AG04449 (cell line): ENCODE results near the gene RNF13.

ENCODE experiments used
- CTCF ChIA-PET: fragments of 350-600 bp; formaldehyde crosslinking; extraction: SDS; loops from one replicate; lab custom pipeline; 2021; ENCODE audit warnings: antibody characterized with exemption; lab: Yijun Ruan, JAX
- POLR2A ChIA-PET: fragments of 400-600, 350-600 bp; formaldehyde crosslinking; extraction: SDS; loops from one replicate; lab custom pipeline; 2020; ENCODE audit warnings: antibody characterized with exemption, inconsistent platforms; lab: Yijun Ruan, JAX
- DNase-seq: peaks from one replicate; pipeline ENCODE4 v3.0.0-alpha.2; 2010; ENCODE audit warnings: low read depth, low spot score
- H3K4me3 ChIP-seq: 2 replicates; pipeline ENCODE4 v1.5.1; 2011; ENCODE audit warnings: low read depth, mild to moderate bottlenecking, control low read depth, low read length
- CTCF ChIP-seq: IDR thresholded peaks from one replicate; pipeline ENCODE4 v1.5.1; 2011; ENCODE audit warnings: mild to moderate bottlenecking, moderate library complexity, low read length, control low read depth, inconsistent platforms; ENCODE audit not compliant: insufficient read depth; ENCODE audit errors: missing control alignments

The RNF13 gene

DNA sequence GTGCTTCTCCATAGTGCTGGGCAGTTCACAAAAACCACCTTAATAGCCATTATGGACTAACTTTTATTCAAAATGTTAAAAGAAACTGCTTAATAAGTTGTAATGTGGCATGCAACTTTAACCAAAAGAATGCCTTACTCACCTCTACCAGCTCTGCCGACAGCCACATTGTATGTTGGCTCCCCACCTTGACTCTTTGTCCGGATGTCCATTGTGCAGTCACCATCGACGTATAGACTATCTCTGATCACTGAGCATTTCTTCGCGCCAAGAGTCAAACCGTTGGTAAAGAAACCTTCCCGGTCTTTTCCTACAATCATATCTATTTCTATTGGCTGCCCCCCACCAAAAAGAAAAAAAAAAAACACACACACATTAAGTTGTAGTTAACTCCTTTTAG, 155.2 kb downstream of the RNF13 start:
- DNase-seq: no peak
- POLR2A ChIA-PET: no interaction called here
- CTCF ChIA-PET: interaction anchor here (1.0 to 12.3 kb wide), 16 partner anchors 13 to 528 kb away, joined by 3 to 155 read pairs (median 9); no protein-coding TSS in a partner anchor
- peak overlapping the region; percentile 83 for H3K4me3 ChIP-seq
- no peak for TF ChIP-seq CTCF

- peak; percentile 14 for TF ChIP-seq CTCF
- ChIA-PET CTCF (interaction anchor here (0.6 to 12.3 kb wide), 17 partner anchors 11 to 526 kb away, joined by 3 to 155 read pairs (median 5); no protein-coding TSS in a partner anchor), POLR2A (interaction anchor here (0.9 to 2.3 kb wide), 3 partner anchors 178 to 577 kb away, joined by 3 to 9 read pairs (median 6); partner anchors contain the start of genes EIF2A and SERP1)
- DNase-seq: peak; percentile 59
- peak overlapping the region; percentile 83 for H3K4me3 ChIP-seq
Observed at GRCh38 chr3:149969110-149969939, 156.3 kb downstream of the RNF13 start.

DNA sequence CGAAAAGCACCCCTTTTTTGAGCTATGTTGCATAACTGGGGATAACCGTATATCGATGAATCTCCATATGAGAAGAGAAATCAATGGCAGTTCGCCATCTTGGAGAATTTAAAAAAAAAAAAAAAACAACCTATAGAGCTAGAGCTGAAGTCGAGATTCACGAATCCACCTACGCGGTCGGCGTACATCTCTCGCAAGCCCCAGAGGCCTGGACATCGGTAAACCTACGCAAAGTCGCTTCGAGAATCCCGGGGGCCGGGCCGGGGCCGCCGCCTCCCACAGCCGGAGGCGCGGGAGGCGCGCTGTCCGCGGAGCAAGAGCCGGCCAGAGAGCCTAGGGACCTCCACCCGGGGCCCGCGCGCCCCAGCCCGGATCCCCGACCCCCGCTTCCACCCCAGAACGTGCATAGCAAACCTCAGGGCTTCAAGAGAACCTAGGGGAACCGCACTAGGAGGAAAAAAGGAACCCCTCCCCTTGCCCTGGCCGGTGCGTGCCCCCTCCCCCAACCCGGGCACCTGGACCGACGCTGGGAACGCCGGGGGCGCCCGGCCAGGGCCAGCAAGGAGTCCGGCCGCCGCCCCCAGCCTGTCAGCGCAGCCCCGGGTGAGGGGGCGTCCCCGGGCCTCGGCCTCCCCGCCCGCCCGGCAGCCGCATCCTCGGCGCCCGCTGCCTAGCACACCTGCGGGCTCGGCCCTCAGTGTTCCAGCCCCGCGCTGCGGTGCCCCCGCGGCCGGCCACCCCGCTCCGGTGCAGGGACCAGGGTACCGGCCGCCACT, 157.1 kb downstream of the RNF13 start:
- DNase-seq: no peak
- ChIA-PET CTCF (interaction anchor here (0.6 to 12.3 kb wide), 11 partner anchors 11 to 254 kb away, joined by 3 to 155 read pairs (median 4); no protein-coding TSS in a partner anchor), POLR2A (interaction anchor here (0.6 to 2.3 kb wide), 10 partner anchors 105 to 576 kb away, joined by 3 to 9 read pairs (median 4); partner anchors contain the start of genes EIF2A and SERP1)
- no peak for TF ChIP-seq CTCF
- peak overlapping the region; percentile 83 for H3K4me3 ChIP-seq

DNA sequence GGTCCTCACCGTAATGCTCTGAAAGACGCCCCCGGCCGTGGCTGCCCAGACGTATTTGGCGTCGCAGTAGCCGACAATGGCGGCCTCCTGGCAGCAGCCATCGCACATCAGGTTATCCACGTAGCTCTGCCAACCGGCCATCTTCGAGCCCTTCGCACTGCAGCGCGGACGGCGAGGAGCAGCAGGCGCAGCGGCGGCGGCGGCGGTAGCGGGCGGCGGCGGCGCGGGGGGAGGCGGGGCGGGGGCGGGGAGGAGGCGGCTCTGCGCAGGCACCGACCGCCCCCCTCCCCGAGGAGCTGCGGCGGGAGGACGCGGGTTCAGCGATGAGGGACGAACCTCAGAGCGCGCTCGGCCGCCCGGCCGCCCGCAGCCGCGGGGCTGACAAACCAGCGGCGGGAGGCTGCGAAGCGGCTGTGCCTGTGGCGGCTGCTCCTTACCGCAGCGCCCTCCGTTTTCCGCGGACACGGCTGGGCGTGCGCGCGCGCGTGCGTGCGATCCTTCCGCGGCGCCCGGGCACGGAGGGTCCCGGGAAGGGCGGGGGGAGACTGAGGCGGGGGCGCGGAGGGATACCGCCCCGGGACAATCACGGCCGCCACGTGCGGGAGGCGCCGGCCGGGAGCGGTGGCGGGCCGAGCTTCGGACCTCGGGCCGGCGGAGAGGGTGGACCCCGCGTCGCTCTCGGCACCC, 157.8 kb downstream of the RNF13 start, which contains the start of gene PFN2:
PFN2 (minus strand) TSS at position 180 of the 687 bp plus-strand sequence; CDS start at position 141, 39 bp downstream.
- no peak for DNase-seq
- no peak for TF ChIP-seq CTCF
- ChIA-PET CTCF (interaction anchor here (1.4 to 12.3 kb wide), 3 partner anchors 34 to 246 kb away, joined by 5 to 155 read pairs (median 5); no protein-coding TSS in a partner anchor), POLR2A (interaction anchor here (0.7 to 2.3 kb wide), 8 partner anchors 104 to 277 kb away, joined by 3 to 9 read pairs (median 4); no protein-coding TSS in a partner anchor)
- peak within 1 kb of the TSS; percentile 83 for H3K4me3 ChIP-seq

- no peak for DNase-seq
- CTCF ChIA-PET: interaction anchor here (0.7 to 12.3 kb wide), 4 partner anchors 34 to 245 kb away, joined by 3 to 155 read pairs (median 5); no protein-coding TSS in a partner anchor
- no peak for TF ChIP-seq CTCF
- H3K4me3 ChIP-seq: peak overlapping the region; percentile 83
- POLR2A ChIA-PET: interaction anchor here (0.6 to 2.3 kb wide), 8 partner anchors 136 to 540 kb away, joined by 3 to 9 read pairs (median 4); no protein-coding TSS in a partner anchor
Observed at GRCh38 chr3:149971403-149972075, 158.5 kb downstream of the RNF13 start.
